Measurements from ENCODE around the gene PRLHR.

DNA sequence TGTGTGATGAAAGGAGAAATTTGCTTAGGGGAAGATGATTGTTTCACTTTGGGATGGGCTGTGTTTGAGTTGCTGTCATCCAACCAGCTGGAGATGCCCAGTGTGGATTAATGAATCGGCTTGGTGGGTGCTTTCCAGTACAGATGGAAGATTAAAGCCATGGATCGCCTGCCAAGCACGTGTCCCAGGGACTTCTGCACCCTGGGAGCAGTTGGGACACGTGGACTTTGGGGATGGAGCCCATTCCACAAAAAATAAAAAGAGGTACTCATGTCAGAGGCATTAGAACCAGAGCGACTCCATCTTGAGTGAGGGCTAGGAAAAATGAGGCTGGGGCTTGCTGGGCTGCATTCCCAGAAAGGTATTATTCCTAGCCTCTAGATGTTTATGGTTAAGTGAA lies 29.3 kb upstream of the PRLHR start:
- TF ChIP-seq, protein P1, sequence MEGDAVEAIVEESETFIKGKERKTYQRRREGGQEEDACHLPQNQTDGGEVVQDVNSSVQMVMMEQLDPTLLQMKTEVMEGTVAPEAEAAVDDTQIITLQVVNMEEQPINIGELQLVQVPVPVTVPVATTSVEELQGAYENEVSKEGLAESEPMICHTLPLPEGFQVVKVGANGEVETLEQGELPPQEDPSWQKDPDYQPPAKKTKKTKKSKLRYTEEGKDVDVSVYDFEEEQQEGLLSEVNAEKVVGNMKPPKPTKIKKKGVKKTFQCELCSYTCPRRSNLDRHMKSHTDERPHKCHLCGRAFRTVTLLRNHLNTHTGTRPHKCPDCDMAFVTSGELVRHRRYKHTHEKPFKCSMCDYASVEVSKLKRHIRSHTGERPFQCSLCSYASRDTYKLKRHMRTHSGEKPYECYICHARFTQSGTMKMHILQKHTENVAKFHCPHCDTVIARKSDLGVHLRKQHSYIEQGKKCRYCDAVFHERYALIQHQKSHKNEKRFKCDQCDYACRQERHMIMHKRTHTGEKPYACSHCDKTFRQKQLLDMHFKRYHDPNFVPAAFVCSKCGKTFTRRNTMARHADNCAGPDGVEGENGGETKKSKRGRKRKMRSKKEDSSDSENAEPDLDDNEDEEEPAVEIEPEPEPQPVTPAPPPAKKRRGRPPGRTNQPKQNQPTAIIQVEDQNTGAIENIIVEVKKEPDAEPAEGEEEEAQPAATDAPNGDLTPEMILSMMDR (conservative IDR thresholded peaks at IDR 0.05; ENCODE audit: low read depth, low read length), result no peak
- TF ChIP-seq POLR2A (IDR thresholded peaks at IDR 0.05; ENCODE audit: low read depth, low read length) (no peak), CEBPB (IDR thresholded peaks at IDR 0.05; ENCODE audit: low read depth, low read length) (no peak), CHD1 (IDR thresholded peaks at IDR 0.05; ENCODE audit: low read depth, low read length) (no peak), MXI1 (IDR thresholded peaks at IDR 0.05; ENCODE audit: borderline replicate concordance, low read depth, low read length) (no peak)
- TF ChIP-seq, protein P2, sequence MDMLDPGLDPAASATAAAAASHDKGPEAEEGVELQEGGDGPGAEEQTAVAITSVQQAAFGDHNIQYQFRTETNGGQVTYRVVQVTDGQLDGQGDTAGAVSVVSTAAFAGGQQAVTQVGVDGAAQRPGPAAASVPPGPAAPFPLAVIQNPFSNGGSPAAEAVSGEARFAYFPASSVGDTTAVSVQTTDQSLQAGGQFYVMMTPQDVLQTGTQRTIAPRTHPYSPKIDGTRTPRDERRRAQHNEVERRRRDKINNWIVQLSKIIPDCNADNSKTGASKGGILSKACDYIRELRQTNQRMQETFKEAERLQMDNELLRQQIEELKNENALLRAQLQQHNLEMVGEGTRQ (IDR thresholded peaks at IDR 0.05; ENCODE audit: low read depth, low read length), result no peak
